IPS-15b (cell line): ENCODE measurements around the gene TSPAN6.
A peak's percentile ranks its signal among the peaks of the same experiment; 100 is the strongest.

Source experiments
- H3K27me3 ChIP-seq: one replicate; pipeline ENCODE4 v1.6.1; 2013; ENCODE audit warnings: low read length; ENCODE audit not compliant: control insufficient read depth, insufficient read depth
- H3K36me3 ChIP-seq: one replicate; pipeline ENCODE4 v1.6.1; 2013; ENCODE audit warnings: low read length; ENCODE audit not compliant: control insufficient read depth, insufficient read depth
- H3K4me1 ChIP-seq: one replicate; pipeline ENCODE4 v1.6.1; 2013; ENCODE audit warnings: mild to moderate bottlenecking, low read length; ENCODE audit not compliant: control insufficient read depth, insufficient read depth
- H3K4me3 ChIP-seq: one replicate; pipeline ENCODE4 v1.5.1; 2013; ENCODE audit warnings: low read depth, low read length
- H3K9ac ChIP-seq: one replicate; pipeline ENCODE4 v1.6.1; 2013; ENCODE audit warnings: low read depth, mild to moderate bottlenecking, low read length
- H3K9me3 ChIP-seq: one replicate; pipeline ENCODE4 v1.6.1; 2013; ENCODE audit warnings: mild to moderate bottlenecking, low read length; ENCODE audit not compliant: control insufficient read depth, insufficient read depth

The TSPAN6 gene

DNA sequence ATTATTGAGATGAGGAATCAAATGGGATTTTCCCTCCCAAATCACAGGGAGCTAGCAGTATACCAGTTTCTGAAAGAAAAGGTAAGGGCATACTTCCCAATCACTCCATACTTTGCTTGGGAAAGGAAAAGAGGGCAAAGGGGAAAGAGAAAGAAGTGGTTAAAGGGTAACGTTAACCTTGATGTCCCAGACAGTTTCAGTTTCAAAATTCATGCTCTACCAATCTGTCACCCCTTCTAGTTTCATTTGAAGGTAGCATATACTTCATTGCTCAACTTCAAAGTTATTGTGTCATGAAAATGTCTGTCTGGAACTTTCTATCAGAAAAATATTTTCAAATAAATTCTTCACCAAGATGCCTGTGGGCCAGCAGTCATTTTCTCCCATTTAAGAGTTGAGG is 35.8 kb downstream of the TSPAN6 start:
- no peak overlapping the region for H3K9ac ChIP-seq
- no peaks in the 10 kb centered on the region for H3K27me3 ChIP-seq
- H3K9me3 ChIP-seq = no peaks in the 10 kb centered on the region
- H3K4me1 ChIP-seq = peaks cover 21% of the 10 kb centered on the region
- H3K4me3 ChIP-seq = no peak overlapping the region
- no peaks in the 10 kb centered on the region for H3K36me3 ChIP-seq

DNA sequence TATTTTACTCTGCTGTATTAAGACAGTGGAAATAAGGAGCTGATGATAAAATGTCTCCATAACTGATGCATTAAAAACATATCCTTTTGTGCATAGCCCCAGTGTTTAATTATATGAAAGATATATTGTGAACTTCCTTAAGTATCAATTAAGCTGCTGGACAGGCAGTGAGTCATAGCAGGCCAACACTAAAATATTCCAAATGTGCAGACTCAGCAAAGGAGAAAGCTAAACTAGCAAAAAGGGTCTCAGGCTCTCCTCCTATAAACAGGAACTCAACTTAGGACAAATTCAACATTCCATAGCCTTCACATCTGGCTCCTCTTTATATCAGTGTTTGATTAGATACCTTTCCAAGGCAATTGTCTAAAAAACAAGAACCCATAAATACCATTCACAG is 36.3 kb downstream of the TSPAN6 start:
- Histone ChIP-seq H3K27me3 (no peaks in the 10 kb centered on the region), H3K4me1 (peaks cover 21% of the 10 kb centered on the region), H3K9ac (no peak overlapping the region), H3K9me3 (no peaks in the 10 kb centered on the region), H3K36me3 (no peaks in the 10 kb centered on the region), H3K4me3 (no peak overlapping the region)

DNA sequence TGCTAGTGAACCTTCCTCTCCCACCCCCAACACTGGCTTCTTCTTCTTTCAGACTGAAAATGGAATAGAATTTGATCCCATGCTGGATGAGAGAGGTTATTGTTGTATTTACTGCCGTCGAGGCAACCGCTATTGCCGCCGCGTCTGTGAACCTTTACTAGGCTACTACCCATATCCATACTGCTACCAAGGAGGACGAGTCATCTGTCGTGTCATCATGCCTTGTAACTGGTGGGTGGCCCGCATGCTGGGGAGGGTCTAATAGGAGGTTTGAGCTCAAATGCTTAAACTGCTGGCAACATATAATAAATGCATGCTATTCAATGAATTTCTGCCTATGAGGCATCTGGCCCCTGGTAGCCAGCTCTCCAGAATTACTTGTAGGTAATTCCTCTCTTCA is 37.1 kb downstream of the TSPAN6 start:
- H3K9ac ChIP-seq = no peak overlapping the region
- no peaks in the 10 kb centered on the region for H3K9me3 ChIP-seq
- H3K4me1 ChIP-seq = peaks cover 24% of the 10 kb centered on the region
- no peak overlapping the region for H3K4me3 ChIP-seq
- H3K27me3 ChIP-seq = no peaks in the 10 kb centered on the region
- no peaks in the 10 kb centered on the region for H3K36me3 ChIP-seq

DNA sequence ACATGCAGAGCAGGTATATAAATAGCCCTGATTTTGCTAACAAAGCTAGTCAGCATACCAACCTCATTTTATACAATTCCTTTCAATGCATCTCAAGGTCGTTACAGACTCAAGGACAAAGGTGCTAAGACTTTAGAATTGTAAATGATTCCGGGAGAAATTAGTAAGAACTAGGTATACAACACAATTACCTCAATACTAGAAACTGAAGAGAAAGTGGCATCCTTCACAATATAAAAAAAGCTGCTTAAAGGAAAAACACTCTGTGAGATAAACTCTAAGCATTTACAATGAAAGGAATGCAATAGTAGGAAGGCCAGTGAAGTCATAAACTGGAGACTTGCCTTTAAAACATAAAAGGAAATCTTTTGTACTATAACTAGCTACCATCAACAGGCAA is 40.0 kb downstream of the TSPAN6 start:
- Histone ChIP-seq H3K9me3 (no peaks in the 10 kb centered on the region), H3K36me3 (no peaks in the 10 kb centered on the region), H3K27me3 (no peaks in the 10 kb centered on the region), H3K4me1 (peaks cover 29% of the 10 kb centered on the region), H3K9ac (no peak overlapping the region), H3K4me3 (no peak overlapping the region)

DNA sequence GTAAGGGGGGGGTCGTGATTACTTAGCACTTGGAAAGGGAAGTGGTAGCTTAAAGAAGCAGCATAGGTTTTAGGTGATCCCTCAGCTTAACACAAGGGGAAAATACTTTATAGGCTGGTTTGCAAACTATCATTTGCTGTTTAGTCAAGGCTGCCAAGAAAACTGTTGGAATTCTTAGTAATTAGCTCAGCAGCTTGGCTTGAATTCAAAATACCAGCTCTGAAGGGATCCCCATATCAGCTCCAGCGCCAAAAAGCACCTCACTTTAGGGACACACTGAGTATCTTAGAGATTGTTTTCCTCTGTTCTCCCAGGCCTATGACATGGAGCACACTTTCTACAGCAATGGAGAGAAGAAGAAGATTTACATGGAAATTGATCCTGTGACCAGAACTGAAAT is 43.0 kb downstream of the TSPAN6 start:
- Histone ChIP-seq H3K4me1 (peaks cover 29% of the 10 kb centered on the region), H3K4me3 (peak overlapping the region; percentile 19), H3K36me3 (no peaks in the 10 kb centered on the region), H3K9ac (peak overlapping the region; percentile 40), H3K27me3 (peaks cover 3% of the 10 kb centered on the region), H3K9me3 (no peaks in the 10 kb centered on the region)

DNA sequence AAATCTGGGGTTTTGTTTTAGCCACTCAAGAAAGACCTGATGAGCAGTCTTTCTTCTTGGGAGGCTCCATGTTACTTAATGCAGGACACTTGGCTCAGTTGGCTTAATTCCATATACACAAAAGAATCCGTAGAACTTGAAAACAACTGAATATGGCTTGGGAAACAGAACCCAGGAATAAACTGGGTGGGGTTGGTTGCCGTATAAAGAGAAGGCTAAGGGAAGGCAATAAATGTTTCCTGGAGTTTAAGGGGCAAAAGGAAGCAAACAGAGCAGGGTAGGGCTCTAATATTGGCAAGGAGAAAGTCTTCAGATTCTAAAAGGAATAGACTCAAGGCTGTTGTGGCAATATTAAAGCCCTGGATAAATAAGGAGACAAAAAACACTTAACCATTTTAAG is 43.5 kb downstream of the TSPAN6 start:
- Histone ChIP-seq H3K4me1 (peaks cover 29% of the 10 kb centered on the region), H3K36me3 (no peaks in the 10 kb centered on the region), H3K9ac (no peak overlapping the region), H3K4me3 (peak overlapping the region; percentile 19), H3K9me3 (no peaks in the 10 kb centered on the region), H3K27me3 (peaks cover 3% of the 10 kb centered on the region)

DNA sequence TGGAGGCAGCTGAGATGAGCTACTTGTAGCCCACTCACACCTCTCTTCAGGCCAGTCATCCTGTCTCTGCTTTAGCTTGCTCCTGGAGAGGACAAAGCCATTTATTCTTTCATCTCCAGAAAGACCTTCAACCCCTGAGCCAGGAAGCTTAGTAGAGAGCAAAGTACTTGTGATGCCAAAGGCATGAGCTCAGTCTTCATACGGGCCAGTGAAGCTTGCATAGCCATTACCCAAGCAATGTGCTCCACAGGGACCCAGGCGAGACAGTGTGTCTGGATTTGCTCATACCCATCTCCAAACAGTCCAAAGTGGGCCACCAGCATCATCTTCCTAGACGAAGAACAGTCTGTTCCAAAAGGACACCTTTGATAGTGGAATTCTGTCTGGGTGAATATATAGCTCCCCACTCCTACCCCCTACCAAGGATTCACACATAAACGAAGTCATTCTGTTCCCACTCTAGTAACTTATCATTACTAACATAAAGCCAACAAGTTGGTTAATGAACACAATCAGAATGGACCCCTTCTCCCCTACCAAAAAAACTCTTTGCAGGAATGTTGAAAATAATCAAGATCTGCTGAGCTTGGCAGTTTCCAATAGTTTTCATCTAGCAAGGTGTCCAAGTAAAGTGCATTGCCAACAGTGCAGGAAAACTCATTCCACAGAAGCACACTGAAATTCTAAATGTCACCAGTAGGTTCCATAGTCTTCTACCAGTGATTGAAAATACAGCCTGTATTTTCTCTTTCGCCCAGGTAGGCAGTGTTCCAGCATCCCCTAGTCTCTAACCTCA is 45.2 kb downstream of the TSPAN6 start:
- Histone ChIP-seq H3K4me3 (no peak overlapping the region), H3K36me3 (no peaks in the 10 kb centered on the region), H3K9me3 (no peaks in the 10 kb centered on the region), H3K4me1 (peaks cover 20% of the 10 kb centered on the region), H3K27me3 (peaks cover 3% of the 10 kb centered on the region), H3K9ac (no peak overlapping the region)

DNA sequence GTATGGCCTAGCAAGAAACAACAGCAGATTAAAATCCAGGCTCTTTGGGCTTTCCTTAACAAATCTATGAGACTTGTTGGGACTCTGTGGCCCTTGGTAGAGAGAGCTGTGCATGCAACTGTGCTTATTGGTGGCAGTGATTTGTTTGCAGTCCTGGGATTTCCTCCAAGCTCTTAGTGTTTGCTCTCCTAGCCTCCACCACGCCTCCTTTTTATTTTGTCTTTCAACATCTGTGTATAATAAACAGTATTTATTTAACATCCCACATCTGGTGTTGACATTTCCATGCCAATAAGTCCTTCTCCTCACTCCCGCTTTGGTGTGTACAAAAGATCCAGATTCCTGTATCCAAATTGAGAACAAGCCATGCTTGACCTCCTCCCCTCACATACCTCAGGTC is 48.7 kb downstream of the TSPAN6 start:
- Histone ChIP-seq H3K4me3 (no peak overlapping the region), H3K4me1 (peaks cover 4% of the 10 kb centered on the region), H3K9ac (no peak overlapping the region), H3K9me3 (no peaks in the 10 kb centered on the region), H3K36me3 (no peaks in the 10 kb centered on the region), H3K27me3 (peaks cover 3% of the 10 kb centered on the region)

DNA sequence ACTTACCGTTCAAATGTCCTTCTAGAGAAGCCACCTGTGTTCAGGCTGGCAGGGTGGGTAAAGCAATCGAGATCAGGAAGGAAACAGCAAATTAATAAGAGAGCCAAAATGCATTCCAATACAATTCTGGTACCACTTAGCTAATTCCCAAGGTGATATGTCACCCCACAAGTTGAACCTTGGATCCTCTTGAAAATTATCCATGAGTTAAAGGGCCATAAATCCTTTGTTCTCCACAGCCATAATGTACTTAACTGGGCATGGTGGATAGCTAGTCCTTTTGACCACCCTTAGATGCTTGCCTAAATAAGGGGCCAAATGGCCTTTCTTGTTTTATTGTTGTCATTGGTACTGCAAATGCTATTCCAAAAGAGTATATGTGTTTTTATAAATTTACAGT is 49.9 kb downstream of the TSPAN6 start:
- H3K9me3 ChIP-seq = no peaks in the 10 kb centered on the region
- H3K9ac ChIP-seq = no peak overlapping the region
- no peaks in the 10 kb centered on the region for H3K36me3 ChIP-seq
- no peak overlapping the region for H3K4me3 ChIP-seq
- no peaks in the 10 kb centered on the region for H3K4me1 ChIP-seq
- H3K27me3 ChIP-seq = peaks cover 3% of the 10 kb centered on the region

DNA sequence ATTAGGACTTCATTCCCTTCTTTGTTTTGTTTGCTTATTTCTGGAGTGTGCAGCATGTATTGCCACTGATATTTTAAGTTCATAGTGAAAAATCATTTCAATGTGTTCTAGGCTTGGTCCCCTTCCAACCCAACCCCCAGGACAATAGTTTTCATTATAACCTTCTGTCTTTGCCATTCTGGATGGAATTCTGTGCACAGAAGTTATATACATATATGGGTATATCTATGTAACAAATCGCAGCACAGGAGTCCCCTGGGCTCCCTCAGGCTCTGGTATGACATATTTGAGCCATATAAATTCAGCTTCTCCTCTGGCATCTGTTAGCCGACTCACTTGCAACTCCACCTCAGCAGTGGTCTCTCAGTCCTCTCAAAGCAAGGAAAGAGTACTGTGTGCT is 52.0 kb downstream of the TSPAN6 start, which contains the start of gene TNMD:
TNMD (plus strand) TSS at position 326 of the 400 bp plus-strand sequence. CDS start 83 bp downstream, outside the sequence.
- H3K36me3 ChIP-seq = no peaks in the 10 kb centered on the region
- H3K4me1 ChIP-seq = no peaks in the 10 kb centered on the region
- H3K9me3 ChIP-seq = no peaks in the 10 kb centered on the region
- H3K9ac ChIP-seq = no peak within 1 kb of the TSS
- H3K4me3 ChIP-seq = no peak within 1 kb of the TSS
- H3K27me3 ChIP-seq = no peaks in the 10 kb centered on the region
